ENCODE data around the gene PCLO. TPM values are rescaled to one million over a fixed set of nuclear protein-coding genes. Genes with fewer than 3 reads are reported as not detected.

Gene PCLO
- total and polyA plus RNA-seq, 4 donors = 0.04 to 1.1 (median 0.48) TPM

DNA sequence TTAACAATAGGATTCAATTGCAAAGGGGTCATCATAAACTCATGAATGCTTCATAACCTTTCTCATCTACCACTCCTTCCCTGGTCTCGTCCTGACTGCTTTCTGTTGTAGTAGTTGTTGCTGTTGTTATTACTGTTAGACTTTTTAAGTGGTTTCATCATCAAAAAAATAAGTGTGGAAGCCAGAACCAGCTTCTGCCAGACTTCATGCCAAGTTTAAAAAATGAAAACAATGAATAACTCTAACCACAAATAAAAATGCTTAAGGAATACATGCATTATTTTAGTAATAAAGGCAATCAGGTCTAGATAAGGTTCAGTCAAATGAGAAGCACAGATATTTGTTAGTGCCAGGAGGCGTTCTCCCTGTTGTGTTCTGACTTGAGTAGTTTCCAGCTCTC, 85.4 kb downstream of the PCLO start:
- no peak for TF ChIP-seq RAD21 (IDR thresholded peaks at IDR 0.05)
- TF ChIP-seq EGR1 (IDR thresholded peaks at IDR 0.05; ENCODE audit: low read depth in 2 of 2) = no peak
- no peak for TF ChIP-seq CTCF (IDR thresholded peaks at IDR 0.05; ENCODE audit: low read depth, low read length, missing input control)
- TF ChIP-seq ATF3 (IDR thresholded peaks at IDR 0.05) = no peak
- TF ChIP-seq RXRA (IDR thresholded peaks at IDR 0.05) = no peak
- no peak for TF ChIP-seq JUND (IDR thresholded peaks at IDR 0.05)
- TF ChIP-seq TAF1 (conservative IDR thresholded peaks at IDR 0.05) = no peak
- no peak for TF ChIP-seq REST (IDR thresholded peaks at IDR 0.05)
- TF ChIP-seq GABPA (IDR thresholded peaks at IDR 0.05 in 1 of 2, conservative IDR thresholded peaks at IDR 0.05 in 1 of 2) = no peak
- no peak for TF ChIP-seq MAX (IDR thresholded peaks at IDR 0.05)
- no peak for TF ChIP-seq NR2F2 (IDR thresholded peaks at IDR 0.05)
- no peak for TF ChIP-seq FOXA2 (IDR thresholded peaks at IDR 0.05)
- TF ChIP-seq YY1 (IDR thresholded peaks at IDR 0.05) = no peak
- no peak for DNase-seq (ENCODE audit: low spot score)
- Histone ChIP-seq H3K4me3 (ENCODE audit: low read depth in 1 of 3, low read length in 3 of 3) (no peak overlapping the region), H3K36me3 (ENCODE audit: control insufficient read depth in 4 of 4, insufficient read depth in 3 of 4, low read depth in 1 of 4, low read length in 3 of 4) (no peaks in the 10 kb centered on the region), H3K27me3 (ENCODE audit: control insufficient read depth in 4 of 4, insufficient read depth in 4 of 4, low read length in 3 of 4) (no peaks in the 10 kb centered on the region), H3K9ac (ENCODE audit: low read depth in 1 of 2, low read length in 2 of 2) (no peak overlapping the region), H3K4me1 (ENCODE audit: control insufficient read depth in 4 of 4, insufficient read depth in 4 of 4, low read length in 3 of 4) (no peaks in the 10 kb centered on the region), H3K27ac (ENCODE audit: low read depth in 1 of 2, low read length in 2 of 2) (no peak overlapping the region), H3K9me3 (ENCODE audit: control insufficient read depth in 4 of 4, low read length in 3 of 4) (no peaks in the 10 kb centered on the region)
- 79% methylated on average over 2 of the region's 2 CpGs for WGBS

DNA sequence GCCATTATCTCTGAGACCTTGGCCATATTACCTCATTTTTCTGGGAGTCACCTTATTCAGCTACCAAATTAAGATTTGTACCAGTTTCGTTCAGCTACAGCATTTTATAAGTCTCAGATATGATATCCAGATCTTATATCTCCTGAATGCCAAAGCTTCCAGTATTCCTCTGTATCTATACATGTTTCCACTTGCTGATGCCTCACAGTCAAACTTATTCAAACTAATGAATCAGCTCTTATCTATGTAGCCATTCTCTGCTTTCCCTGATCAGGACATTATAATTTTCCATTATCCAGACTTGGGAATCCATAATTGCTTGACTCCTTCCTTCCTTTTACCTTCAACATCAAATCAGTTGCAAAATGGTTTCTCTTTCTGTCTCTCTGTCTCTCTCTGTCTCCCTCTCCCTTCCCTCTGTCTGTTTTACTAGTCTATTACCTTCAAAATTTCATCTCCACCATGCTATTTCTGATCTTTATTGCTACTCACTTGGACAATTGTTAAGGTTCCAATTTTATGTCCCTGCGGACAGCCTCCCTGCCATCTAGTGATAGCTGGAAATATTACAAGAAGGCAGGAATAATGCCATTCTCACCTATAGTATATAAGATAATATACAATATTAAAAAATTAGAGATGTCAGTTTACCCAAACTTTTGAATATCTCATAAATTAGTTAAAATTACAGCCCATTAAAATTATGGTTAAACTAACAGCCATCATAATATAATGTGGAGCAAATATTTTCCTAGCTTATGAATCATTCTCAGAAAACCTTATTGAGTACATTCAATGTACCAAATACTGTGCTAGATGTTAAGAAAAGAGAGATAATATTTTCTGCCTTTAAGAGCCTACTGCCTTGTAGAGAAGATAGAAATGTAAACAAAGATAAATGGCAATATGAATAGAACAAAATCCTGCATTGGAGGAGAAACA, 89.8 kb downstream of the PCLO start:
- 76% methylated on average over 2 of the region's 2 CpGs for WGBS
- Histone ChIP-seq H3K4me3 (ENCODE audit: low read depth in 1 of 3, low read length in 3 of 3) (no peak overlapping the region), H3K9me3 (ENCODE audit: control insufficient read depth in 4 of 4, low read length in 3 of 4) (no peaks in the 10 kb centered on the region), H3K9ac (ENCODE audit: low read depth in 1 of 2, low read length in 2 of 2) (no peak overlapping the region), H3K27ac (ENCODE audit: low read depth in 1 of 2, low read length in 2 of 2) (no peak overlapping the region), H3K27me3 (ENCODE audit: control insufficient read depth in 4 of 4, insufficient read depth in 4 of 4, low read length in 3 of 4) (no peaks in the 10 kb centered on the region), H3K36me3 (ENCODE audit: control insufficient read depth in 4 of 4, insufficient read depth in 3 of 4, low read depth in 1 of 4, low read length in 3 of 4) (no peaks in the 10 kb centered on the region), H3K4me1 (ENCODE audit: control insufficient read depth in 4 of 4, insufficient read depth in 4 of 4, low read length in 3 of 4) (no peaks in the 10 kb centered on the region)
- DNase-seq (ENCODE audit: low spot score) = no peak
- TF ChIP-seq HNF4A (conservative IDR thresholded peaks at IDR 0.05) = no peak
- peak in 1 of 2 donors; percentile 11 for TF ChIP-seq RAD21 (IDR thresholded peaks at IDR 0.05)

Measured in liver (tissue), 9 donors.